H1 (cell line): ENCODE data around the gene SERINC5. TPM values are rescaled to one million over a fixed set of nuclear protein-coding genes. Genes with fewer than 3 reads are reported as not detected.

Experiments used
- BACH1 ChIP-seq: IDR thresholded peaks from 2 replicates; pipeline ENCODE4 v1.6.1; 2012; ENCODE audit warnings: low read length, improper control_type of control experiment
- BCL11A ChIP-seq, 2 experiments: IDR thresholded peaks; one replicate each; pipeline ENCODE4 v1.6.1; 2011; ENCODE audit warnings: low read depth in 2 of 2, low read length in 2 of 2, mild to moderate bottlenecking in 2 of 2
- CBX5 ChIP-seq: fragments of 300-800, 300-1000 bp; sonication (generic); IDR thresholded peaks from 2 replicates; pipeline ENCODE4 v1.7.1; 2016; ENCODE audit warnings: antibody characterized with exemption, low read length, low read depth
- POU5F1 ChIP-seq: IDR thresholded peaks from 2 replicates; pipeline ENCODE4 v1.6.1; 2011; ENCODE audit warnings: low read depth, mild to moderate bottlenecking, low read length, moderate library complexity
- TBP ChIP-seq: IDR thresholded peaks from 2 replicates; pipeline ENCODE4 v1.6.1; 2011; ENCODE audit warnings: low read depth, low read length, improper control_type of control experiment
- polyA plus RNA-seq, 7 experiments: library from polyadenylated mRNA; depleted of rRNA in 3 of 7; stranded (reverse) in 5 of 7; unstranded in 2 of 7; fragments of >200 nt in 5 of 7; fragments of 200-250 nt in 2 of 7; gene quantifications; 1 replicate in 5 of 7; 2 replicates in 1 of 7; 4 replicates in 1 of 7; pipeline versions ENCODE4 v1.2.1 to v1.2.3, GENCODE V29; 2011 to 2013; ENCODE audit warnings: missing spikeins in 2 of 7, mixed read lengths in 2 of 7
- total RNA-seq: library from RNA; stranded (reverse); fragmentation: NEBNext Ultra II Directional; extraction: Animal tissue kit (Norgen Biotek cat#: 25700); gene quantifications from 2 replicates; pipeline ENCODE4 v1.2.1, GENCODE V29; 2021

SERINC5 gene
- total and polyA plus RNA-seq, 2 of the 8 experiments (the other 6 are each of a cell fraction or from before 2014, with no cell fraction given) = 32.2 to 149 TPM

DNA sequence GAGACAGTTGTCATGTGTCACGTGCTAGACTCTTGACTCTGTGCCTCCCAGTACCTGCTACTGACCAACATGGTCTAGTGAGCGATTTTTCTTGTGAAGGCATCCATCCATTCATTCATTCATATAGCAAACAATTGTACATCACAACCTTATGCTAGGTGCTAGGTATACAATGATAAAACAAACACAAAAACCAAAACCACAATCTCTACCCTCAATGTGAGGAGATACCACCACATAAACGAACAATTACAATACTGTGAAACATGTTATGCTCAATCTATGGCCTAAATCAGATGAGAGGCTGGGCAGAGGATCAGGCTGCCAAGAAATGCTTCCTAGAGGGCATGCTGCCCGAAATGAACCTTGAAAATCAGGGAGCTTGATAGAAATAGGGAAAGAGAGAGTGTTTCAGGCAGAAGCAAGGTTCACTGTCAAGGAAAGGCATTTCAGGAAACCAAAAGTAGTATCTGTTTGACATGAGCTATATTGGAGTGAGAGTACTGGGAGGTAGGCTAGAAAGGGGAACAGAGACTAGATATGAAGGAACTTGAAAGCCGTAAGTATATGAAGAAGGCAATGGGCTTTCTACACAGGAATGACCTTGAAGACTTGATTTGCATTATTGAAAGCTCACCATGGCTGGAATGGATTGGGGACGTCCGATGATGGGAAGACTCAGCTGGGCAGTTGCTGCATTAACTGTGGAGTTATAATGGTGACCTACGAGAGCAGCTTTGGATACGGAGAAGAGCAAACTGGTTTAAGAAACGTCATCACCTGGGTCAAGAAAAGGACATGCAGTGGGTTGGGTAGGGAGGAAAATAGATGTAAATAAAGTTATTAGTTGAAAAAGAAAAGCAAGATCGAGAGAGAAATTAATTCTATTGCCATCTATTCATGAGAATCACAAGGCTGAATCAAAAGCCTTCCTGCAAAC, 130.6 kb downstream of the SERINC5 start (continued):
- no peak for TF ChIP-seq CBX5
- no peak for TF ChIP-seq BCL11A (IDR thresholded peaks at IDR 0.05; ENCODE audit: low read depth in 2 of 2, low read length in 2 of 2)
- no peak for TF ChIP-seq POU5F1
- no peak for TF ChIP-seq TBP
- no peak for TF ChIP-seq BACH1
